Stimulated activated effector memory CD8-positive, alpha-beta T cell treated with anti-CD3 and anti-CD28 coated beads, Interleukin-12 subunit alpha, Interleukin-12 subunit beta, amount 100 ng/mL, for 72 hours (primary cell): ENCODE results near the gene CTR9.

Source experiments
- ATAC-seq: fragments of 150-1000 bp; cut with Tn5 transposase; 2 replicates; pipeline ENCODE4 v1.10.0; 2021
- DNase-seq, 2 donors: peaks; one replicate each; pipeline ENCODE4 v3.0.0; 2021 to 2022; ENCODE audit warnings: low spot score in 2 of 2
- H3K27ac Mint-ChIP-seq: one replicate; pipeline ENCODE4 v1.8.0; 2022; ENCODE audit warnings: mild to moderate bottlenecking, mixed read lengths
- H3K36me3 Mint-ChIP-seq: one replicate; pipeline ENCODE4 v1.8.0; 2022; ENCODE audit warnings: mild to moderate bottlenecking, mixed read lengths
- H3K4me1 Mint-ChIP-seq: one replicate; pipeline ENCODE4 v1.8.0; 2022; ENCODE audit warnings: mixed read lengths
- H3K4me3 Mint-ChIP-seq: one replicate; pipeline ENCODE4 v1.8.0; 2022; ENCODE audit warnings: mild to moderate bottlenecking, mixed read lengths
- H3K9me3 Mint-ChIP-seq: one replicate; pipeline ENCODE4 v1.8.0; 2022; ENCODE audit warnings: mixed read lengths

Gene CTR9

GRCh38 chr11:10750838-10751580, at the start of gene CTR9:
Gene CTR9, plus strand, starts transcription at chr11:10751246. Its CDS starts 167 bp downstream, at chr11:10751413.
- no peaks in the 10 kb centered on the region for H3K9me3 Mint-ChIP-seq
- H3K4me3 Mint-ChIP-seq = peak within 1 kb of the TSS; percentile 90
- DNase-seq = peak; percentile 85 to 95
- peak within 1 kb of the TSS; percentile 91 for H3K27ac Mint-ChIP-seq
- H3K4me1 Mint-ChIP-seq = peaks cover 18% of the 10 kb centered on the region
- peaks cover 9% of the 10 kb centered on the region for H3K36me3 Mint-ChIP-seq
- peak; percentile 98 for ATAC-seq

GRCh38 chr11:10701982-10702381, 49.1 kb upstream of the CTR9 start:
- H3K4me1 Mint-ChIP-seq = no peaks in the 10 kb centered on the region
- no peak overlapping the region for H3K27ac Mint-ChIP-seq
- no peak overlapping the region for H3K4me3 Mint-ChIP-seq
- no peaks in the 10 kb centered on the region for H3K9me3 Mint-ChIP-seq
- ATAC-seq = no peak
- DNase-seq = no peak
- H3K36me3 Mint-ChIP-seq = no peaks in the 10 kb centered on the region

- no peaks in the 10 kb centered on the region for H3K36me3 Mint-ChIP-seq
- ATAC-seq = no peak
- H3K27ac Mint-ChIP-seq = no peak overlapping the region
- no peak for DNase-seq
- no peaks in the 10 kb centered on the region for H3K9me3 Mint-ChIP-seq
- no peak overlapping the region for H3K4me3 Mint-ChIP-seq
- no peaks in the 10 kb centered on the region for H3K4me1 Mint-ChIP-seq
Observed at GRCh38 chr11:10708131-10708530, 42.9 kb upstream of the CTR9 start.

GRCh38 chr11:10709299-10710086, 41.6 kb upstream of the CTR9 start:
- Mint-ChIP-seq H3K27ac (no peak overlapping the region), H3K36me3 (no peaks in the 10 kb centered on the region), H3K9me3 (no peaks in the 10 kb centered on the region), H3K4me1 (no peaks in the 10 kb centered on the region), H3K4me3 (no peak overlapping the region)
- ATAC-seq (no peak), DNase-seq (no peak)

- no peak for DNase-seq
- no peaks in the 10 kb centered on the region for H3K9me3 Mint-ChIP-seq
- H3K36me3 Mint-ChIP-seq = no peaks in the 10 kb centered on the region
- H3K4me3 Mint-ChIP-seq = no peak overlapping the region
- H3K4me1 Mint-ChIP-seq = no peaks in the 10 kb centered on the region
- no peak overlapping the region for H3K27ac Mint-ChIP-seq
- ATAC-seq = no peak
Observed at GRCh38 chr11:10715571-10715970, 35.5 kb upstream of the CTR9 start.

GRCh38 chr11:10716122-10716521, 34.9 kb upstream of the CTR9 start:
- Mint-ChIP-seq H3K9me3 (no peaks in the 10 kb centered on the region), H3K4me1 (no peaks in the 10 kb centered on the region), H3K36me3 (no peaks in the 10 kb centered on the region), H3K27ac (no peak overlapping the region), H3K4me3 (no peak overlapping the region)
- no peak for ATAC-seq
- DNase-seq = no peak

GRCh38 chr11:10716543-10717259, 34.3 kb upstream of the CTR9 start:
- Mint-ChIP-seq H3K27ac (no peak overlapping the region), H3K4me1 (no peaks in the 10 kb centered on the region), H3K4me3 (no peak overlapping the region), H3K36me3 (no peaks in the 10 kb centered on the region), H3K9me3 (no peaks in the 10 kb centered on the region)
- ATAC-seq (no peak), DNase-seq (no peak)

- no peak for ATAC-seq
- no peak for DNase-seq
- H3K4me3 Mint-ChIP-seq = no peak overlapping the region
- H3K9me3 Mint-ChIP-seq = no peaks in the 10 kb centered on the region
- H3K4me1 Mint-ChIP-seq = no peaks in the 10 kb centered on the region
- H3K27ac Mint-ChIP-seq = no peak overlapping the region
- no peaks in the 10 kb centered on the region for H3K36me3 Mint-ChIP-seq
Observed at GRCh38 chr11:10719616-10720015, 31.4 kb upstream of the CTR9 start.

GRCh38 chr11:10720881-10721376, 30.1 kb upstream of the CTR9 start:
- Mint-ChIP-seq H3K4me3 (no peak overlapping the region), H3K4me1 (peaks cover 13% of the 10 kb centered on the region), H3K36me3 (no peaks in the 10 kb centered on the region), H3K9me3 (no peaks in the 10 kb centered on the region), H3K27ac (no peak overlapping the region)
- ATAC-seq (no peak), DNase-seq (no peak)

GRCh38 chr11:10722307-10722706, 28.7 kb upstream of the CTR9 start:
- no peak overlapping the region for H3K27ac Mint-ChIP-seq
- H3K4me3 Mint-ChIP-seq = no peak overlapping the region
- no peak for DNase-seq
- ATAC-seq = no peak
- H3K4me1 Mint-ChIP-seq = peaks cover 18% of the 10 kb centered on the region
- no peaks in the 10 kb centered on the region for H3K36me3 Mint-ChIP-seq
- no peaks in the 10 kb centered on the region for H3K9me3 Mint-ChIP-seq

- peak; percentile 79 for ATAC-seq
- Mint-ChIP-seq H3K4me3 (no peak overlapping the region), H3K9me3 (no peaks in the 10 kb centered on the region), H3K4me1 (peaks cover 18% of the 10 kb centered on the region), H3K36me3 (no peaks in the 10 kb centered on the region), H3K27ac (peak overlapping the region; percentile 52)
- DNase-seq = no peak
Observed at GRCh38 chr11:10725114-10725906, 25.7 kb upstream of the CTR9 start.

GRCh38 chr11:10725907-10726253, 25.2 kb upstream of the CTR9 start:
- H3K27ac Mint-ChIP-seq = peak overlapping the region; percentile 52
- peak; percentile 84 for ATAC-seq

GRCh38 chr11:10727146-10727851, 23.7 kb upstream of the CTR9 start:
- Mint-ChIP-seq H3K27ac (no peak overlapping the region), H3K9me3 (no peaks in the 10 kb centered on the region), H3K36me3 (no peaks in the 10 kb centered on the region), H3K4me1 (peaks cover 26% of the 10 kb centered on the region), H3K4me3 (no peak overlapping the region)
- no peak for ATAC-seq
- DNase-seq = no peak

More at GRCh38 chr11:10725907-10726253, 25.2 kb upstream of the CTR9 start:
- Mint-ChIP-seq H3K4me3 (no peak overlapping the region), H3K9me3 (no peaks in the 10 kb centered on the region), H3K36me3 (no peaks in the 10 kb centered on the region), H3K4me1 (peaks cover 18% of the 10 kb centered on the region)
- no peak for DNase-seq

- Mint-ChIP-seq H3K9me3 (no peaks in the 10 kb centered on the region), H3K4me1 (peaks cover 26% of the 10 kb centered on the region)
- no peak for DNase-seq
Observed at GRCh38 chr11:10728154-10728553, 22.9 kb upstream of the CTR9 start.

More at GRCh38 chr11:10728154-10728553, 22.9 kb upstream of the CTR9 start:
- Mint-ChIP-seq H3K36me3 (no peaks in the 10 kb centered on the region), H3K27ac (no peak overlapping the region), H3K4me3 (no peak overlapping the region)
- ATAC-seq = no peak
